OCI-LY3 (cell line): ENCODE results near the gene SGSM1.
A peak's percentile ranks its signal among the peaks of the same experiment; 100 is the strongest.

Experiments used
- H2AFZ ChIP-seq: fragments of 200-600, 300-600 bp; shearing (Covaris generic); 2 replicates; pipeline ENCODE4 v1.6.0; 2014; ENCODE audit warnings: antibody characterized with exemption, low read depth, low read length
- H3K27ac ChIP-seq: fragments of 200-600, 300-600 bp; sonication (generic); 2 replicates; pipeline ENCODE4 v1.5.1; 2014; ENCODE audit warnings: mild to moderate bottlenecking, low read length, moderate library complexity, mixed read lengths
- H3K27me3 ChIP-seq: fragments of 200-600, 300-600 bp; sonication (generic); 2 replicates; pipeline ENCODE4 v1.6.1; 2014; ENCODE audit warnings: low read depth, low read length, mixed read lengths
- H3K36me3 ChIP-seq: fragments of 200-600, 300-600 bp; sonication (generic); replicated peaks from 2 replicates; pipeline ENCODE3; 2014; ENCODE audit warnings: low read depth, low read length, mixed read lengths
- H3K4me1 ChIP-seq: fragments of 300-600, 200-600 bp; sonication (generic); 2 replicates; pipeline ENCODE4 v1.6.1; 2014; ENCODE audit warnings: low read length, mixed read lengths
- H3K4me2 ChIP-seq: fragments of 200-600, 300-600 bp; sonication (generic); 2 replicates; pipeline ENCODE4 v1.6.1; 2014; ENCODE audit warnings: low read length, mixed read lengths
- H3K4me3 ChIP-seq: fragments of 300-600, 200-600 bp; sonication (generic); 2 replicates; pipeline ENCODE4 v1.5.1; 2014; ENCODE audit warnings: antibody characterized with exemption, mild to moderate bottlenecking, low read length, moderate library complexity
- H3K79me2 ChIP-seq: fragments of 300-600, 200-600 bp; shearing (Covaris generic); 2 replicates; pipeline ENCODE4 v1.6.1; 2014; ENCODE audit warnings: mild to moderate bottlenecking, low read length, mixed read lengths
- H3K9ac ChIP-seq: fragments of 300-600, 200-600 bp; shearing (Covaris generic); 2 replicates; pipeline ENCODE4 v1.6.0; 2014; ENCODE audit warnings: mild to moderate bottlenecking, low read length, moderate library complexity
- H3K9me3 ChIP-seq: fragments of 200-600, 300-600 bp; shearing (Covaris generic); 2 replicates; pipeline ENCODE4 v1.6.1; 2014; ENCODE audit warnings: low read length, mixed read lengths; ENCODE audit not compliant: insufficient read depth
- H4K20me1 ChIP-seq: fragments of 200-600, 300-600 bp; sonication (generic); 2 replicates; pipeline ENCODE4 v1.6.1; 2016; ENCODE audit warnings: low read length, mixed read lengths; ENCODE audit not compliant: insufficient read depth
- EZH2phosphoT487 ChIP-seq: fragments of 200-600 bp; shearing (Covaris generic); IDR thresholded peaks from 2 replicates; pipeline ENCODE4 v1.6.1; 2018; ENCODE audit warnings: antibody characterized with exemption, mixed run types, low read depth
- TF ChIP-seq, protein P1 (sequence below): fragments of 200-600, 300-600 bp; sonication (generic); IDR thresholded peaks from 2 replicates; pipeline ENCODE4 v1.5.1; 2014; ENCODE audit warnings: antibody characterized with exemption, low read length, low read depth

SGSM1 gene

DNA sequence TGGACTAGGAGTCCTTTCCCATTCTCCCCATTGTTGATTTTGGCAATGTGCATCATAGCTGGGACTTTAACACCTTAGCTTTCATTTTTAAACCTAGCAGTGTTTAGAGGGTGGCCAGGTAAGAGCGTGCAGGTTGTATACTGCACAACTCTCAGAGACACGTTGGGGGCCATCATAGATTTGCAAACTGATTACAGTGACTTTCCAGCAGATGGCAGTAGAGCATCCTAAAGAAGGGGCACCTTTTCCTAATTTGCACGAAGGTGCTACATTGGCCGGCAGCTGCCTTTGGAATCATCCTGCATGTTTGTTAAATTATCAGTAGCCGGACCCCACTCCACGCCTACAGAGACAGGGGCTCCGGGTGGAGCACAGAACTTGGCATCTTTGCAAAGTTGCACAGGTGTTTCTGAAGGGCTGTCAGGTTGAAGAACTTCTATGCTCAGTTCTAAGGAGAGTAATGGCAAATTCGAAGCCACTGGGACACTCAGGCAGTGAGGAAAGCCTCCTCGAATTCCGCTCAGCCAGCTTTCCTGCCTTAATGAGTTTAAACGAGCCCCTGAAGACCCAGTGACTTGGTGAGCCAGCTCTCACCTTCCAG lies 132.8 kb downstream of the SGSM1 start:
- TF ChIP-seq, protein P1, sequence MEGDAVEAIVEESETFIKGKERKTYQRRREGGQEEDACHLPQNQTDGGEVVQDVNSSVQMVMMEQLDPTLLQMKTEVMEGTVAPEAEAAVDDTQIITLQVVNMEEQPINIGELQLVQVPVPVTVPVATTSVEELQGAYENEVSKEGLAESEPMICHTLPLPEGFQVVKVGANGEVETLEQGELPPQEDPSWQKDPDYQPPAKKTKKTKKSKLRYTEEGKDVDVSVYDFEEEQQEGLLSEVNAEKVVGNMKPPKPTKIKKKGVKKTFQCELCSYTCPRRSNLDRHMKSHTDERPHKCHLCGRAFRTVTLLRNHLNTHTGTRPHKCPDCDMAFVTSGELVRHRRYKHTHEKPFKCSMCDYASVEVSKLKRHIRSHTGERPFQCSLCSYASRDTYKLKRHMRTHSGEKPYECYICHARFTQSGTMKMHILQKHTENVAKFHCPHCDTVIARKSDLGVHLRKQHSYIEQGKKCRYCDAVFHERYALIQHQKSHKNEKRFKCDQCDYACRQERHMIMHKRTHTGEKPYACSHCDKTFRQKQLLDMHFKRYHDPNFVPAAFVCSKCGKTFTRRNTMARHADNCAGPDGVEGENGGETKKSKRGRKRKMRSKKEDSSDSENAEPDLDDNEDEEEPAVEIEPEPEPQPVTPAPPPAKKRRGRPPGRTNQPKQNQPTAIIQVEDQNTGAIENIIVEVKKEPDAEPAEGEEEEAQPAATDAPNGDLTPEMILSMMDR: peak; percentile 90
- TF ChIP-seq EZH2phosphoT487: no peak
- Histone ChIP-seq H3K4me1 (peaks cover 11% of the 10 kb centered on the region; the same call in 1 of the 2 replicates), H4K20me1 (0 out of 2 replicates have a peak, but pooled peaks cover 3% of the 10 kb centered on the region), H3K27me3 (peaks cover 12% of the 10 kb centered on the region), H2AFZ (no peak overlapping the region), H3K27ac (no peak overlapping the region), H3K4me2 (peak overlapping the region; percentile 37; the same call in 1 of the 2 replicates), H3K4me3 (no peak overlapping the region), H3K79me2 (no peaks in the 10 kb centered on the region), H3K9ac (no peak overlapping the region), H3K36me3 (no peaks in the 10 kb centered on the region), H3K9me3 (no peaks in the 10 kb centered on the region)

DNA sequence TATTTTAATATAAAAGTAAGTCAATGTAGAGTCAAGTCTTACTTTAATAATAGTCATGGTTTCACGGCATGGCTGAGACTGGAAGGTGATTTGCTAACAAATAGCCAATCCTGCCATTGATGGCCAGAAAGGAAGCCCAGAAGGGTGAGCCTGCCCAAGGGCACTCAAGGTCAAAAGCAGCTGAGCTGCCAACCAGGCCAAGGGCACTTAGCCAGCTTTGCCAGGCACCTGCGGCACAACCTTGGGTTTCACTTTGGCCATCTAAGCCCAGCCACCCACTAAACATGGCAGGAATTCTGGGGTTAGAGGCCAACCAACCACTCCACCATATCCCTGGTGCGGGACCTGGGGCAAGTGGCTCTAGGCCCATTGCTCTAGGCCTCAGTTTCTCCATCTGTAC lies 136.3 kb downstream of the SGSM1 start:
- Histone ChIP-seq H3K4me1 (peaks cover 11% of the 10 kb centered on the region; the same call in 1 of the 2 replicates), H3K27ac (no peak overlapping the region), H3K4me3 (no peak overlapping the region), H4K20me1 (no peaks in the 10 kb centered on the region), H3K4me2 (no peak overlapping the region), H3K27me3 (peaks cover 8% of the 10 kb centered on the region), H3K79me2 (no peaks in the 10 kb centered on the region), H3K9me3 (no peaks in the 10 kb centered on the region), H2AFZ (no peak overlapping the region), H3K36me3 (no peaks in the 10 kb centered on the region), H3K9ac (no peak overlapping the region)
- no peak for TF ChIP-seq EZH2phosphoT487
- TF ChIP-seq, protein P1: no peak

DNA sequence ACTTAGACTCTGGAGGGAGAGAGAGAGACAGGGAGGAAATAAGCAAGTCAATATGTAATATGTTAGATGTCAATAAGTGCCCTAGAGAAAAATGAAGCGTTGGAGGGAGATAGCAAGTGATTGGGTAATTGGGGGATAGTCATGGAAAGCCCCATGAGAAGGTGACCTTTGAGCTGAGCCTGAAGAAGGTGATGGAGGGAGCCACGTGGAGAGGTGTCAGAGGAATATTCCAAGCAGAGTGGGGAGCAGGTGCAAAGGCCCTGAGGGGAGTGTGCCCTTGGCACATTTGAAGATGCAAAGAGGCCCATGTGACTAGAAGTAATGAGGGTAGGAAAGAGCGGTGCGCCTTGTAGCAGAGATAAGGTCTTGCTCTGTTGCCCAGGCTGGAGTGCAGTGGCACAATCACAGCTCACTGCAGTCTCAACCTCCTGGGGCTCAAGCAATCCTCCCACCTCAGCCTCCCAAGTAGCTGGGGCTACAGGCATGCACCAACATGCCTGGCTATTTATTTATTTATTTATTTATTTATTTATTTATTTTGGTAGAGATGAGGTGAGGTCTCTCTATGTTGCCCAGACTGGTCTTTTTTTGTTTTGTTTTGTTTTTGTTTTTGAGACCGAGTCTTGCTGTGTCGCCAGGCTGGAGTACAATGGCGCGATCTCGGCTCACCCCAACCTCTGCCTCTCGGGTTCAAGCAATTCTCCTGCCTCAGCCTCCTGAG lies 138.4 kb downstream of the SGSM1 start:
- H3K9ac ChIP-seq: no peak overlapping the region
- no peaks in the 10 kb centered on the region for H4K20me1 ChIP-seq
- no peaks in the 10 kb centered on the region for H3K79me2 ChIP-seq
- H3K36me3 ChIP-seq: no peaks in the 10 kb centered on the region
- H3K4me2 ChIP-seq: no peak overlapping the region
- TF ChIP-seq, protein P1: no peak
- no peak for TF ChIP-seq EZH2phosphoT487
- H3K9me3 ChIP-seq: no peaks in the 10 kb centered on the region
- H3K27ac ChIP-seq: no peak overlapping the region
- H3K27me3 ChIP-seq: no peaks in the 10 kb centered on the region
- no peak overlapping the region for H3K4me3 ChIP-seq
- H3K4me1 ChIP-seq: peaks cover 8% of the 10 kb centered on the region; the same call in 1 of the 2 replicates
- H2AFZ ChIP-seq: no peak overlapping the region

DNA sequence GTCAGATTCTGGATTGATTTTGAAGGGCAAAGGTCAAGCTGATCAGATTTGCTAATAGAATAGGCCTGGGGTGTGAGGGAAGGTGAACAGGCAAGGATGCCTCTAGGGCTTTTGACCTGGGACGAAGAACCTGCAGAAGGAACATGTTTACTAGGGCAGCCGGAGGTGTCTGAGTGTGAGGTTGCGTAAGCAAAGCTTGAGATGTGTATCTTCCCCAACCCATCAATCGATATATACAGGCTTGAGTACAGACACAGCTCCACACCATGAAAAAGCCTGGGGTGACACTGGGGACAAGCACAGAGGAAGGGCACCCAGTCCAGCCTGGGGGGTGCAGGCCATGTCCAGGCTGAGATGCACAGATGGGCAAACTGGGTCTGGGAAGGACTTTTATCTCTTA lies 139.4 kb downstream of the SGSM1 start:
- Histone ChIP-seq H3K4me2 (no peak overlapping the region), H3K27me3 (no peaks in the 10 kb centered on the region), H3K4me1 (peaks cover 8% of the 10 kb centered on the region; the same call in 1 of the 2 replicates), H2AFZ (no peak overlapping the region), H3K9me3 (no peaks in the 10 kb centered on the region), H3K9ac (no peak overlapping the region), H3K27ac (no peak overlapping the region), H3K4me3 (no peak overlapping the region), H3K36me3 (no peaks in the 10 kb centered on the region), H4K20me1 (no peaks in the 10 kb centered on the region), H3K79me2 (no peaks in the 10 kb centered on the region)
- TF ChIP-seq, protein P1: no peak
- no peak for TF ChIP-seq EZH2phosphoT487
